Measurements from ENCODE around the gene KCNE1. TPM values are rescaled to one million over a fixed set of nuclear protein-coding genes. Genes with fewer than 3 reads are reported as not detected.

KCNE1 gene
- total and polyA plus RNA-seq, 2 of the 13 experiments (the other 11 are each of a cell fraction or from before 2014, with no cell fraction given): 0.35 TPM; not detected in 1

DNA sequence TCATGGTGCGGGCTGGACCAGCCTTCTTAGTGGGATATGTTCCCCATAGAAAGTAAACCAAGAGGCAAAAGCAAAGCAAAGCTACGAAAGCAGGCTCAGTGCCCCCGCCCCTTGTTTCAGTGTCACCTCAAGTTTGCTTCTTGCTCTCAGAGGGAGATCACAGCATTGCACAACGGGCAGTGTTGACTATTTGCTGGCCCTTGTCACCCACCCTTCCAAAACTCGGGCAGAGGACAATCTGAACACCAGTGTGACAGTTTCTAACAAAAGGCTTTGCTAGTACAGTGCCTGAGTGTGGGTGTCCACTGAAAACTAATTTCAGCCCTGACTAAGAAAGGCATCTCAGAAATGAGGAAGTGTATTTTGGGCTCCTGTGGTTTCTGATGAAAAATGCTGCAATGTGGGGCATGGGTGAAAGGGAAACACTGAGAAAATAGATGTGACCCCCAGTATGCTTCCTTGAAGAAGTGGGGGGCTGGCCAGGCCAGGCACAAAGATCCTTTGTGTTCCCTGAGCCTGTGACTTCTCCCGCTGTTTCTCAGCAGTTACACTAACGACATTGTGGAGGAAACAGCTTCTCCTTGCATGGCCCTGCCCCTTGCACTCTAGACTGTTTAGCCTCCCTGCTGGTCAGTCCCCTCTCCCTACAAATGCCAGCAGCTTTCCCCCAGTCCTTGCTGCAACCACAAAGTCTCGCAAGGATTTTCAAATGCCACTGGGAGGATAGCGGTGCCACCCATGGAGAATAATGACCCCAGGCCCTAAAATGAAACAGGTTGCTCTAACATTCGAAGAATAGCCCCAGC, 33.3 kb upstream of the KCNE1 start (continued):
- TF ChIP-seq, protein P1, sequence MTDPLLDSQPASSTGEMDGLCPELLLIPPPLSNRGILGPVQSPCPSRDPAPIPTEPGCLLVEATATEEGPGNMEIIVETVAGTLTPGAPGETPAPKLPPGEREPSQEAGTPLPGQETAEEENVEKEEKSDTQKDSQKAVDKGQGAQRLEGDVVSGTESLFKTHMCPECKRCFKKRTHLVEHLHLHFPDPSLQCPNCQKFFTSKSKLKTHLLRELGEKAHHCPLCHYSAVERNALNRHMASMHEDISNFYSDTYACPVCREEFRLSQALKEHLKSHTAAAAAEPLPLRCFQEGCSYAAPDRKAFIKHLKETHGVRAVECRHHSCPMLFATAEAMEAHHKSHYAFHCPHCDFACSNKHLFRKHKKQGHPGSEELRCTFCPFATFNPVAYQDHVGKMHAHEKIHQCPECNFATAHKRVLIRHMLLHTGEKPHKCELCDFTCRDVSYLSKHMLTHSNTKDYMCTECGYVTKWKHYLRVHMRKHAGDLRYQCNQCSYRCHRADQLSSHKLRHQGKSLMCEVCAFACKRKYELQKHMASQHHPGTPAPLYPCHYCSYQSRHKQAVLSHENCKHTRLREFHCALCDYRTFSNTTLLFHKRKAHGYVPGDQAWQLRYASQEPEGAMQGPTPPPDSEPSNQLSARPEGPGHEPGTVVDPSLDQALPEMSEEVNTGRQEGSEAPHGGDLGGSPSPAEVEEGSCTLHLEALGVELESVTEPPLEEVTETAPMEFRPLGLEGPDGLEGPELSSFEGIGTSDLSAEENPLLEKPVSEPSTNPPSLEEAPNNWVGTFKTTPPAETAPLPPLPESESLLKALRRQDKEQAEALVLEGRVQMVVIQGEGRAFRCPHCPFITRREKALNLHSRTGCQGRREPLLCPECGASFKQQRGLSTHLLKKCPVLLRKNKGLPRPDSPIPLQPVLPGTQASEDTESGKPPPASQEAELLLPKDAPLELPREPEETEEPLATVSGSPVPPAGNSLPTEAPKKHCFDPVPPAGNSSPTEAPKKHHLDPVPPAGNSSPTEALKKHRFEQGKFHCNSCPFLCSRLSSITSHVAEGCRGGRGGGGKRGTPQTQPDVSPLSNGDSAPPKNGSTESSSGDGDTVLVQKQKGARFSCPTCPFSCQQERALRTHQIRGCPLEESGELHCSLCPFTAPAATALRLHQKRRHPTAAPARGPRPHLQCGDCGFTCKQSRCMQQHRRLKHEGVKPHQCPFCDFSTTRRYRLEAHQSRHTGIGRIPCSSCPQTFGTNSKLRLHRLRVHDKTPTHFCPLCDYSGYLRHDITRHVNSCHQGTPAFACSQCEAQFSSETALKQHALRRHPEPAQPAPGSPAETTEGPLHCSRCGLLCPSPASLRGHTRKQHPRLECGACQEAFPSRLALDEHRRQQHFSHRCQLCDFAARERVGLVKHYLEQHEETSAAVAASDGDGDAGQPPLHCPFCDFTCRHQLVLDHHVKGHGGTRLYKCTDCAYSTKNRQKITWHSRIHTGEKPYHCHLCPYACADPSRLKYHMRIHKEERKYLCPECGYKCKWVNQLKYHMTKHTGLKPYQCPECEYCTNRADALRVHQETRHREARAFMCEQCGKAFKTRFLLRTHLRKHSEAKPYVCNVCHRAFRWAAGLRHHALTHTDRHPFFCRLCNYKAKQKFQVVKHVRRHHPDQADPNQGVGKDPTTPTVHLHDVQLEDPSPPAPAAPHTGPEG (CRISPR knock-in tag; IDR thresholded peaks at IDR 0.05): no peak
- peak; percentile 54; the same call in 1 of the 2 replicates for TF ChIP-seq HNF1B (CRISPR knock-in tag; IDR thresholded peaks at IDR 0.05)
- no peak for TF ChIP-seq ZGPAT (CRISPR knock-in tag; IDR thresholded peaks at IDR 0.05)
- TF ChIP-seq POLR2A (IDR thresholded peaks at IDR 0.05; ENCODE audit: insufficient read depth in 1 of 2, low read depth in 2 of 2, low read length in 2 of 2): peak in 1 of 2 experiments; percentile 40; a peak in 2 of 4 replicates
- TF ChIP-seq, protein P2, sequence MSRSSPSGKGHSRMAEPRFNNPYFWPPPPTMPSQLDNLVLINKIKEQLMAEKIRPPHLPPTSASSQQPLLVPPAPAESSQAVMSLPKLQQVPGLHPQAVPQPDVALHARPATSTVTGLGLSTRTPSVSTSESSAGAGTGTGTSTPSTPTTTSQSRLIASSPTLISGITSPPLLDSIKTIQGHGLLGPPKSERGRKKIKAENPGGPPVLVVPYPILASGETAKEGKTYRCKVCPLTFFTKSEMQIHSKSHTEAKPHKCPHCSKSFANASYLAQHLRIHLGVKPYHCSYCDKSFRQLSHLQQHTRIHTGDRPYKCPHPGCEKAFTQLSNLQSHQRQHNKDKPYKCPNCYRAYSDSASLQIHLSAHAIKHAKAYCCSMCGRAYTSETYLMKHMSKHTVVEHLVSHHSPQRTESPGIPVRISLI (CRISPR knock-in tag; IDR thresholded peaks at IDR 0.05; ENCODE audit: borderline replicate concordance): no peak
- TF ChIP-seq, protein P3, sequence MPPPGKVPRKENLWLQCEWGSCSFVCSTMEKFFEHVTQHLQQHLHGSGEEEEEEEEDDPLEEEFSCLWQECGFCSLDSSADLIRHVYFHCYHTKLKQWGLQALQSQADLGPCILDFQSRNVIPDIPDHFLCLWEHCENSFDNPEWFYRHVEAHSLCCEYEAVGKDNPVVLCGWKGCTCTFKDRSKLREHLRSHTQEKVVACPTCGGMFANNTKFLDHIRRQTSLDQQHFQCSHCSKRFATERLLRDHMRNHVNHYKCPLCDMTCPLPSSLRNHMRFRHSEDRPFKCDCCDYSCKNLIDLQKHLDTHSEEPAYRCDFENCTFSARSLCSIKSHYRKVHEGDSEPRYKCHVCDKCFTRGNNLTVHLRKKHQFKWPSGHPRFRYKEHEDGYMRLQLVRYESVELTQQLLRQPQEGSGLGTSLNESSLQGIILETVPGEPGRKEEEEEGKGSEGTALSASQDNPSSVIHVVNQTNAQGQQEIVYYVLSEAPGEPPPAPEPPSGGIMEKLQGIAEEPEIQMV (CRISPR knock-in tag; IDR thresholded peaks at IDR 0.05; ENCODE audit: low read depth): peak; percentile 60; the same call in 1 of the 2 replicates
- TF ChIP-seq, protein P4, sequence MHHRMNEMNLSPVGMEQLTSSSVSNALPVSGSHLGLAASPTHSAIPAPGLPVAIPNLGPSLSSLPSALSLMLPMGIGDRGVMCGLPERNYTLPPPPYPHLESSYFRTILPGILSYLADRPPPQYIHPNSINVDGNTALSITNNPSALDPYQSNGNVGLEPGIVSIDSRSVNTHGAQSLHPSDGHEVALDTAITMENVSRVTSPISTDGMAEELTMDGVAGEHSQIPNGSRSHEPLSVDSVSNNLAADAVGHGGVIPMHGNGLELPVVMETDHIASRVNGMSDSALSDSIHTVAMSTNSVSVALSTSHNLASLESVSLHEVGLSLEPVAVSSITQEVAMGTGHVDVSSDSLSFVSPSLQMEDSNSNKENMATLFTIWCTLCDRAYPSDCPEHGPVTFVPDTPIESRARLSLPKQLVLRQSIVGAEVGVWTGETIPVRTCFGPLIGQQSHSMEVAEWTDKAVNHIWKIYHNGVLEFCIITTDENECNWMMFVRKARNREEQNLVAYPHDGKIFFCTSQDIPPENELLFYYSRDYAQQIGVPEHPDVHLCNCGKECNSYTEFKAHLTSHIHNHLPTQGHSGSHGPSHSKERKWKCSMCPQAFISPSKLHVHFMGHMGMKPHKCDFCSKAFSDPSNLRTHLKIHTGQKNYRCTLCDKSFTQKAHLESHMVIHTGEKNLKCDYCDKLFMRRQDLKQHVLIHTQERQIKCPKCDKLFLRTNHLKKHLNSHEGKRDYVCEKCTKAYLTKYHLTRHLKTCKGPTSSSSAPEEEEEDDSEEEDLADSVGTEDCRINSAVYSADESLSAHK (CRISPR knock-in tag; IDR thresholded peaks at IDR 0.05; ENCODE audit: borderline replicate concordance): peak; percentile 62; the same call in 1 of the 2 replicates
- no peak for TF ChIP-seq HOXA5 (CRISPR knock-in tag; IDR thresholded peaks at IDR 0.05)
- no peak for TF ChIP-seq ZNF343 (CRISPR knock-in tag; IDR thresholded peaks at IDR 0.05)
- no peak for TF ChIP-seq CHD4 (IDR thresholded peaks at IDR 0.05; ENCODE audit: borderline replicate concordance, low read length)
